GM23338 (cell line): ENCODE measurements around the gene DRC3. TPM values are rescaled to one million over a fixed set of nuclear protein-coding genes. Genes with fewer than 3 reads are reported as not detected.

Experiments
- ATAC-seq: fragments of 200-7000 bp; cut with Tn5 transposase; 3 replicates; pipeline ENCODE4 v1.9.1; 2020
- DNase-seq: peaks from one replicate; pipeline ENCODE4 v3.0.0-alpha.2; 2015; ENCODE audit warnings: low spot score
- H2AFZ ChIP-seq: fragments of 200-600 bp; sonication (generic); 2 replicates; pipeline ENCODE4 v1.8.0; 2016; ENCODE audit warnings: antibody characterized with exemption, mild to moderate bottlenecking, moderate library complexity
- H3F3A ChIP-seq: fragments of 200-600 bp; sonication (generic); replicated peaks from 2 replicates; pipeline ENCODE4 v1.8.0; 2017; ENCODE audit warnings: antibody characterized with exemption, mixed run types, low read depth
- H3K27ac ChIP-seq: fragments of 200-600 bp; sonication (generic); 2 replicates; pipeline ENCODE4 v1.6.1; 2016; ENCODE audit warnings: low read depth
- H3K27me3 ChIP-seq: fragments of 200-600 bp; sonication (generic); 2 replicates; pipeline ENCODE4 v1.8.0; 2016; ENCODE audit warnings: mild to moderate bottlenecking, mixed run types, moderate library complexity; ENCODE audit not compliant: insufficient read depth
- H3K36me3 ChIP-seq: fragments of 200-600 bp; sonication (generic); 2 replicates; pipeline ENCODE4 v1.8.0; 2016; ENCODE audit warnings: mild to moderate bottlenecking; ENCODE audit not compliant: insufficient read depth
- H3K4me1 ChIP-seq: fragments of 200-600 bp; sonication (generic); 2 replicates; pipeline ENCODE4 v1.8.0; 2016; ENCODE audit warnings: mild to moderate bottlenecking, moderate library complexity; ENCODE audit not compliant: insufficient read depth
- H3K4me2 ChIP-seq: fragments of 200-600 bp; sonication (generic); 2 replicates; pipeline ENCODE4 v1.7.1; 2017; ENCODE audit warnings: mixed run types
- H3K4me3 ChIP-seq: fragments of 200-600 bp; sonication (generic); 2 replicates; pipeline ENCODE4 v1.6.1; 2016; ENCODE audit warnings: mixed run types
- H3K79me2 ChIP-seq: fragments of 200-600 bp; sonication (generic); replicated peaks from 2 replicates; pipeline ENCODE4 v1.8.0; 2017; ENCODE audit warnings: mild to moderate bottlenecking; ENCODE audit not compliant: insufficient read depth
- H3K9me2 ChIP-seq: fragments of 200-600 bp; sonication (generic); 2 replicates; pipeline ENCODE4 v1.8.0; 2017; ENCODE audit not compliant: insufficient read depth
- H4K20me1 ChIP-seq: fragments of 200-600 bp; sonication (generic); replicated peaks from 2 replicates; pipeline ENCODE4 v1.8.0; 2017; ENCODE audit warnings: mild to moderate bottlenecking; ENCODE audit not compliant: insufficient read depth
- H3K27ac Mint-ChIP-seq: 2 replicates; pipeline ENCODE4 v1.8.0; 2020; ENCODE audit warnings: inconsistent platforms, mild to moderate bottlenecking, moderate library complexity, mixed read lengths
- H3K27me3 Mint-ChIP-seq: 3 replicates; pipeline ENCODE4 v1.8.0; 2022; ENCODE audit warnings: low read depth, mild to moderate bottlenecking, moderate library complexity, mixed read lengths, inconsistent platforms; ENCODE audit not compliant: insufficient read depth, poor library complexity
- H3K36me3 Mint-ChIP-seq: 3 replicates; pipeline ENCODE4 v1.8.0; 2021; ENCODE audit warnings: low read depth, mild to moderate bottlenecking, inconsistent platforms, moderate library complexity, mixed read lengths
- H3K4me1 Mint-ChIP-seq: 3 replicates; pipeline ENCODE4 v1.8.0; 2020; ENCODE audit warnings: mild to moderate bottlenecking, inconsistent platforms, mixed read lengths
- H3K4me3 Mint-ChIP-seq: 3 replicates; pipeline ENCODE4 v1.8.0; 2021; ENCODE audit warnings: moderate library complexity, mild to moderate bottlenecking, inconsistent platforms, mixed read lengths
- H3K9me3 Mint-ChIP-seq: 3 replicates; pipeline ENCODE4 v1.8.0; 2020; ENCODE audit warnings: moderate library complexity, mild to moderate bottlenecking, inconsistent platforms, mixed read lengths
- CREB1 ChIP-seq: fragments of 250-450 bp; sonication (Bioruptor Pico); IDR thresholded peaks from 2 replicates; pipeline ENCODE4 v1.5.0; 2020; ENCODE audit warnings: low read depth, mild to moderate bottlenecking, moderate library complexity
- EZH2 ChIP-seq: fragments of 200-600 bp; sonication (generic); IDR thresholded peaks from one replicate; pipeline ENCODE4 v1.8.0; 2017; ENCODE audit warnings: antibody characterized with exemption, mild to moderate bottlenecking, low read depth; ENCODE audit not compliant: unreplicated experiment
- POLR2AphosphoS5 ChIP-seq: IDR thresholded peaks from 2 replicates; pipeline ENCODE4 v1.6.1; 2016; ENCODE audit warnings: antibody characterized with exemption, low read depth
- STAT1 ChIP-seq: IDR thresholded peaks from one replicate; pipeline ENCODE4 v1.6.1; 2016; ENCODE audit warnings: antibody characterized with exemption; ENCODE audit not compliant: unreplicated experiment
- ZNF114 ChIP-seq: fragments of 250-450 bp; sonication (Bioruptor Pico); IDR thresholded peaks from 2 replicates; pipeline ENCODE4 v1.5.0; 2020; ENCODE audit warnings: mild to moderate bottlenecking, moderate library complexity
- ZNF331 ChIP-seq: fragments of 250-450 bp; sonication (Bioruptor Pico); IDR thresholded peaks from 2 replicates; pipeline ENCODE4 v1.5.0; 2020; ENCODE audit warnings: low read depth, mild to moderate bottlenecking, moderate library complexity
- polyA plus RNA-seq: library from polyadenylated mRNA; unstranded; fragments of >200 nt; fragmentation: Nextera tagmentation; extraction: Ambion mirVana; gene quantifications from 2 replicates; pipeline ENCODE4 v1.2.1, GENCODE V29; 2016
- total RNA-seq: library from RNA; depleted of rRNA; stranded (reverse); fragments of >200 nt; shearing (Covaris generic); gene quantifications from 2 replicates; pipeline ENCODE4 v1.2.3, GENCODE V29; 2014
- TF ChIP-seq, protein P1 (sequence below): IDR thresholded peaks from one replicate; pipeline ENCODE4 v1.6.1; 2018; ENCODE audit warnings: antibody characterized with exemption; ENCODE audit not compliant: unreplicated experiment

The DRC3 gene
- total and polyA plus RNA-seq, 2 experiments from 2014 or later = 1.1 TPM; not detected in 1

DNA sequence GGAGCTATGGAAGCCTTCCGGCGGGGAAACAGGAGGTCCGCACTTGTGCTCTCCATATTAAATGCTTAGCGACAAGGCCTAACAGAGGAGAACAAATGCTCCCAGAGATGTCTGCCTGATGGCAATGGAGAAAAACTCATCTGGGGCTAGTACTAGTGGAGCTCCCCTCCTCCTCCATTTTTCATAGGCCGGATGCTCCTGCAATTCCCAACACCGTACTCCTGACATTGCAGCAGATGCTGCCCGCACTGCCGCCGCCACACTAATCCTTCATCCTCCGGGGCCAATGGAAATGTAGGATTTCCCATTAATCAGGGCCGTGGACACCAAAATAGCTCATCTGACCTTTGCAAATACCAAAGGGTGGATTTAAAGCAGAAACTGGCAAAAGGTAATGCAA, 27.9 kb upstream of the DRC3 start (continued):
- TF ChIP-seq, protein P1, sequence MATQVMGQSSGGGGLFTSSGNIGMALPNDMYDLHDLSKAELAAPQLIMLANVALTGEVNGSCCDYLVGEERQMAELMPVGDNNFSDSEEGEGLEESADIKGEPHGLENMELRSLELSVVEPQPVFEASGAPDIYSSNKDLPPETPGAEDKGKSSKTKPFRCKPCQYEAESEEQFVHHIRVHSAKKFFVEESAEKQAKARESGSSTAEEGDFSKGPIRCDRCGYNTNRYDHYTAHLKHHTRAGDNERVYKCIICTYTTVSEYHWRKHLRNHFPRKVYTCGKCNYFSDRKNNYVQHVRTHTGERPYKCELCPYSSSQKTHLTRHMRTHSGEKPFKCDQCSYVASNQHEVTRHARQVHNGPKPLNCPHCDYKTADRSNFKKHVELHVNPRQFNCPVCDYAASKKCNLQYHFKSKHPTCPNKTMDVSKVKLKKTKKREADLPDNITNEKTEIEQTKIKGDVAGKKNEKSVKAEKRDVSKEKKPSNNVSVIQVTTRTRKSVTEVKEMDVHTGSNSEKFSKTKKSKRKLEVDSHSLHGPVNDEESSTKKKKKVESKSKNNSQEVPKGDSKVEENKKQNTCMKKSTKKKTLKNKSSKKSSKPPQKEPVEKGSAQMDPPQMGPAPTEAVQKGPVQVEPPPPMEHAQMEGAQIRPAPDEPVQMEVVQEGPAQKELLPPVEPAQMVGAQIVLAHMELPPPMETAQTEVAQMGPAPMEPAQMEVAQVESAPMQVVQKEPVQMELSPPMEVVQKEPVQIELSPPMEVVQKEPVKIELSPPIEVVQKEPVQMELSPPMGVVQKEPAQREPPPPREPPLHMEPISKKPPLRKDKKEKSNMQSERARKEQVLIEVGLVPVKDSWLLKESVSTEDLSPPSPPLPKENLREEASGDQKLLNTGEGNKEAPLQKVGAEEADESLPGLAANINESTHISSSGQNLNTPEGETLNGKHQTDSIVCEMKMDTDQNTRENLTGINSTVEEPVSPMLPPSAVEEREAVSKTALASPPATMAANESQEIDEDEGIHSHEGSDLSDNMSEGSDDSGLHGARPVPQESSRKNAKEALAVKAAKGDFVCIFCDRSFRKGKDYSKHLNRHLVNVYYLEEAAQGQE = no peak

DNA sequence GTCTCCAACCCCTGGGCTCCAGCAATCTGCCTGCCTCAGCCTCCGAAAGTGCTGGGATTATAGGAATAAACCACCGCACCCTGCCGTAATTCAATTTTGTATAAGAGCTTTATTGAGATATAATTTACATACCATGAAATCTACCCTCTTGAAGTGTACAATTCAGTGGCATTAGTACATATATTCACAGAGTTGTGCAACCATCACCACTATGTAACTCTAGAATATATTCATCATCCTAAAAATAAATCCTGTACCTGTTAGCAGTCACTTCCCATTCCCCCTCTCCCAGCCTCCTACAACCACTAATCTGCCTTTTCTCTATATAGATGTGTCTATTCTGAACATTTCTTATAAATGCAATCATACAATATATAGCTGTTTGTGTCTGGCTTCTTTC, 26.6 kb upstream of the DRC3 start:
- Histone ChIP-seq H3F3A (no peaks in the 10 kb centered on the region), H3K4me3 (no peak overlapping the region), H3K36me3 (no peaks in the 10 kb centered on the region), H3K27me3 (no peaks in the 10 kb centered on the region), H2AFZ (no peak overlapping the region), H3K4me1 (peaks cover 35% of the 10 kb centered on the region), H3K27ac (no peak overlapping the region), H3K79me2 (no peaks in the 10 kb centered on the region), H3K9me2 (no peaks in the 10 kb centered on the region), H4K20me1 (no peaks in the 10 kb centered on the region), H3K4me2 (no peak overlapping the region)
- no peak for ATAC-seq
- no peak for DNase-seq
- no peak overlapping the region for H3K27ac Mint-ChIP-seq
- H3K27me3 Mint-ChIP-seq = peaks cover 3% of the 10 kb centered on the region
- H3K4me1 Mint-ChIP-seq = peaks cover 27% of the 10 kb centered on the region
- TF ChIP-seq, protein P1 = no peak
- TF ChIP-seq ZNF114 (CRISPR knock-in tag) = no peak
- TF ChIP-seq POLR2AphosphoS5 = no peak
- no peaks in the 10 kb centered on the region for H3K36me3 Mint-ChIP-seq
- H3K4me3 Mint-ChIP-seq = no peak overlapping the region
- H3K9me3 Mint-ChIP-seq = no peaks in the 10 kb centered on the region

DNA sequence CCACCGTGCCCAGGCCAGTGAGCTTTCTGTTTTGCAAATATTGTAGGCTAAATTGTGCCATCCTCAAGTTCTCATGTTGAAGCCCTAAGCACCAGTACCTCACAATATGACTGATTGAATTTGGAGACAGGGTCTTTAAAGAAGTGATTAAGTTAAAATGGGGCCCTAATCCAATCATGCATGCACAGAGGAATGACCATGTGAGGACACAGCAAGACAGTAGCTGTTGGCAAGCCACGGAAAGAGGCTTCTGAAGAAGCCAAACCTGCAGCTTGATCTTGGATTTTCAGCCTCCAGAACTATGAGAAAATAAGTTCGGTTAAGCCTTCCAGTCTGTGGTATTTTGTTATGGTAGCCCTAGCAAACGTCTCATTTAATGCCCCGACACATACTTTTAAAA, 25.4 kb upstream of the DRC3 start:
- Histone ChIP-seq H3K9me2 (no peaks in the 10 kb centered on the region), H3K4me2 (no peak overlapping the region), H3K79me2 (no peaks in the 10 kb centered on the region), H2AFZ (no peak overlapping the region), H3K4me1 (peaks cover 35% of the 10 kb centered on the region), H3K27ac (no peak overlapping the region), H3K36me3 (no peaks in the 10 kb centered on the region), H3K27me3 (no peaks in the 10 kb centered on the region), H3F3A (no peaks in the 10 kb centered on the region), H4K20me1 (no peaks in the 10 kb centered on the region), H3K4me3 (no peak overlapping the region)
- Mint-ChIP-seq H3K27me3 (peaks cover 3% of the 10 kb centered on the region), H3K4me3 (no peak overlapping the region), H3K27ac (no peak overlapping the region), H3K9me3 (no peaks in the 10 kb centered on the region), H3K36me3 (no peaks in the 10 kb centered on the region), H3K4me1 (peaks cover 30% of the 10 kb centered on the region)
- DNase-seq (no peak), ATAC-seq (no peak)
- TF ChIP-seq CREB1 (CRISPR knock-in tag) = no peak
- TF ChIP-seq ZNF331 = no peak
- TF ChIP-seq STAT1 = no peak
- TF ChIP-seq EZH2 = no peak
- no peak for TF ChIP-seq ZNF114 (CRISPR knock-in tag)
